GM23248 (cell line): ENCODE measurements around the gene AMDHD1.

Source experiments
- EZH2 ChIP-seq: fragments of 200-600 bp; sonication (generic); IDR thresholded peaks from 2 replicates; pipeline ENCODE4 v1.6.1; 2018; ENCODE audit warnings: antibody characterized with exemption, mild to moderate bottlenecking; ENCODE audit not compliant: insufficient read depth, poor library complexity, severe bottlenecking
- EZH2phosphoT487 ChIP-seq: fragments of 200-600 bp; sonication (generic); IDR thresholded peaks from 2 replicates; pipeline ENCODE4 v1.6.1; 2018; ENCODE audit warnings: antibody characterized with exemption, moderate library complexity, mild to moderate bottlenecking, low read depth; ENCODE audit not compliant: insufficient read depth

GRCh38 chr12:95943330-95943842 lies at the start of gene AMDHD1:
- TF ChIP-seq EZH2phosphoT487 (no peak), EZH2 (no peak)
